HG02798 (cell line): Measurements from ENCODE around the gene TMEM163.

Experiments
- ATAC-seq: cut with Tn5 transposase; IDR thresholded peaks from one replicate; pipeline ENCODE4 v1.9.1; 2021; ENCODE audit warnings: mild to moderate bottlenecking; ENCODE audit not compliant: unreplicated experiment, poor library complexity

Gene TMEM163

GRCh38 chr2:134465228-134466105 is 253.3 kb downstream of the TMEM163 start:
- ATAC-seq, result no peak

DNA sequence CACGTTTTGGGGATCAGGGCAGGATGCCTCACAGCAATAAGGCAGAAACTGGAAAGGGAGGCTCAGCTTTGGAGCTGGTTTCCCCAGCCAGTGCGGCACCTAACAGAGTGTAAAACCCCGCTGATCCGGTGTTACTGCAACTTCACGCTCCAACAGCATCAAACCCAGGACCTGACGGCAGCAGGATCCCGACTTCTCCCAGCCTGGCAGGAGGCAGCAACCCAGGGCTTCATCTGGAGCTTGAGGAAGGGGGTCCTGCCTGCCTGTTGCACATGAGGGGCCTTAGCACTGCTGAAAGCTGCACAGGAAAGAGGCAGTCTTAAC is 255.1 kb downstream of the TMEM163 start:
- no peak for ATAC-seq

- no peak for ATAC-seq
Measured at GRCh38 chr2:134462791-134463698, 255.8 kb downstream of the TMEM163 start.

- no peak for ATAC-seq
Measured at GRCh38 chr2:134462275-134462674, 256.5 kb downstream of the TMEM163 start.

DNA sequence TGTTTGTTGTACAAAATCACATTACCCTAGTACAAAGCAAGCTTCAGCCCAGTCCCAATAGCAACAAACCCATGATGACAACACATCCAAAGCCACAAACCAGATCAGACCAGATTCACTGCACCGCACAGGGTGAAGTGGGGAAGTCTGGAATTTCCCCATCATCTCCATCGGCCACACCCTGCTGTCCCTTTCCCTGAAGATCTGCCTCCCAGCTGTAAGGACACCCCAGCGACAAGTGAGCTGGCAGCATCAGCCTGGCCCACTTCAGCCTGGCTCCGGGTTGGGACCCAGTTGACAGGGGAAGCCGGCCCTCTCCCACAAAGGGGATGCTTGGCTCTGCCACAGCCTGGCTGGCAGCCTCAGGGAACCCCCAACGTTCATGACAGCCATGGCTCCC is 257.3 kb downstream of the TMEM163 start:
- no peak for ATAC-seq

GRCh38 chr2:134460583-134460998 is 258.2 kb downstream of the TMEM163 start:
- peak; percentile 94 for ATAC-seq

- no peak for ATAC-seq
Measured at GRCh38 chr2:134459706-134460406, 258.9 kb downstream of the TMEM163 start.

GRCh38 chr2:134458950-134459349 is 259.9 kb downstream of the TMEM163 start:
- ATAC-seq, result no peak

DNA sequence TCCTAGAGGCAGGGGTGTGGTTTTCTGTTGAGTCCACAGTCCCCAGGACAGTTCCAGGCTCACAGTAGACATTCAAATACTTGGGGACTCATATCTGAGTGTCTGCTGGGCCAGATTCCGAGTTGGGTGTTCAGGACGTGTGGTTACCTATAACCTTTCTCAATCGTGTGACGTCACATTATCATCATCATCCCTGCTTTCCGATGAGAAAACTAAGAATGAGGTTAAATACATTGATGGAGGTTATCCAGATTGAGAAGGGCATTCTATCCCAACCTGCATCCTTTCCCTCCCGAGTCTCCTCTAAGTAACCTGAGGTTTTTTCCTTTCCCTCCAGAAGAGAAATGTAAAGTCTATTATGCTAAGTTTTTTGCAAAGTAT is 260.3 kb downstream of the TMEM163 start:
- ATAC-seq, result no peak

GRCh38 chr2:134457765-134458472 is 260.9 kb downstream of the TMEM163 start:
- no peak for ATAC-seq

GRCh38 chr2:134457353-134457752 is 261.4 kb downstream of the TMEM163 start:
- ATAC-seq, result no peak

GRCh38 chr2:134455426-134455825 is 263.4 kb downstream of the TMEM163 start:
- no peak for ATAC-seq

DNA sequence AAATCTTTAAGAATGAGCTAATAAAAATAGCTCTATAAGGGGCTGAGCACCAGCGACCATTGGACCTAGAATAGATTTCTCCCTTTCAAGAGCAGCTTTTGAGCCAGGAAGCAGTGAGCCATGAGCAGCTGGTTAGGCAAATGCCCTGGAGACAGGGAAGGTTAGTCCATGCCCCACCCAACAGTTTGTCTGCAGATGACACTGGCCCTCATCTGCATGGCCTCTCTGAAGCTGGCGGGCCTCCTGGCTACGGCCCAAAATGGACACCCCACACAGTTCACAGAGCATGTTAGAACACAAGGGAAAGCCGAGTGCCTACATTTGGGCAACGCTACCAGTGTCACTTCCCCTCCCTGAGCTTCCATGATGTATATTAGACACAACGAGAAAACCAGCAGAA is 263.9 kb downstream of the TMEM163 start:
- no peak for ATAC-seq

DNA sequence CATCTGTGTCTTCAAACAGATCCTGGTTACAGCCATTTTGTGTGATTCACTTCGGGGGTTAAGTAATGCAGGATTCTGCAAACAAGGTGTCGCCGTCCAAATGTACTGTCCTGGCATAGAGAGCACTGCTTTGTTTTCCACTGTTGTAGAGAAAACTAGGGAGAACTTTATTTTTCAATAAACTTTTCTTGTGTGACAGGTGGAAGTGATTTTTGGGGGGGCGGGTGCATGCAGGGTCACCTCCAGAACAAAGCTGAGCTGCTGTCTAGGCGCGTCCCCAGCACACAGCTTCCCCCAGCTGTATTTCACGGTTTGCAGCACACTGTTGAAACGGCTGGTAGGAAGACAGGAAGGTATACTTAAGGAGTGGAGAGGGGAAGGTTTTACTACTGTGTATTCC is 264.4 kb downstream of the TMEM163 start:
- ATAC-seq, result no peak

DNA sequence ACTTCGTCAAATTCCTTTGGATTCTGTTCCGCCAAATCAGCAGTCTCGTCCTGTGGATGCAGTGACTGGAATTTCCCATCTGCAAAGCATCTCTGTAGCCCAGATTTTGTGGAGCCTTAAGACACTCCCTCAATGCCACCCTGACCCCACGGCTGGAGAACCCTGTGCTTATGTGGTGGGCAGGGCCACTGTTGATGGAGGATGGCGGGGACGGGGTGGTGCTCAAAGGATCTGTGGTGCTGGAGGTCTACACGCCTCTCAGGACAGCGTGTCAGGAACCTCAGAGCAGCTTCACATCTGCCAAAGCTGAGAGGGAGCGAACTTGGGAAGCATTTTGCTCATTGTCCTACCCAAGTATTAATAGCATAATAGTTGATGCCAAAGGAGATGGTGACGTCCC is 264.8 kb downstream of the TMEM163 start:
- no peak for ATAC-seq

- ATAC-seq, result no peak
Measured at GRCh38 chr2:134453476-134453875, 265.3 kb downstream of the TMEM163 start.

GRCh38 chr2:134452042-134452733 is 266.6 kb downstream of the TMEM163 start:
- ATAC-seq, result no peak

- no peak for ATAC-seq
Measured at GRCh38 chr2:134451347-134451630, 267.5 kb downstream of the TMEM163 start.

GRCh38 chr2:134449751-134450513 is 268.9 kb downstream of the TMEM163 start:
- no peak for ATAC-seq
